ENCODE data around the gene RPS21.

Gene RPS21

DNA sequence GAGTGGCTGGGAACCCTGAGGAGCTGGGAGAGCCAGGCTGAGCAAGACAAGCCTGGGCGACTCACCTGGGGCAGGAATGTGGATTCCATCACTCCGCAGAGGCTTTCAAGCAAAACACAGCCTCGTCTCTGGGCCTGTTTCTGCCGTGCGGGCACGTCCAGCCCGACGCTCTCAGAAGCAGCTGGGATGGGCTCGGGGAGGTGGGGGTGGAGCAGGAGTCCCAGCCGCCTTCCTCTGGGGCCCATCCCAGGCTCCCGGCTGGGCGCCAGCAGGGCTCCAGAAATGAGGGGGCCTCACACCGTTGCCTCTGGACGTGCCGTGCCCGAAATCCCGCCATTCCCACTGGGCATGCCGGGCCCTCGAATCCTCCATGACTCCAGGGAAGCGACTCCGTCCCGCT is 8.7 kb upstream of the RPS21 start:
- no peak for DNase-seq (ENCODE audit: low read depth)

DNA sequence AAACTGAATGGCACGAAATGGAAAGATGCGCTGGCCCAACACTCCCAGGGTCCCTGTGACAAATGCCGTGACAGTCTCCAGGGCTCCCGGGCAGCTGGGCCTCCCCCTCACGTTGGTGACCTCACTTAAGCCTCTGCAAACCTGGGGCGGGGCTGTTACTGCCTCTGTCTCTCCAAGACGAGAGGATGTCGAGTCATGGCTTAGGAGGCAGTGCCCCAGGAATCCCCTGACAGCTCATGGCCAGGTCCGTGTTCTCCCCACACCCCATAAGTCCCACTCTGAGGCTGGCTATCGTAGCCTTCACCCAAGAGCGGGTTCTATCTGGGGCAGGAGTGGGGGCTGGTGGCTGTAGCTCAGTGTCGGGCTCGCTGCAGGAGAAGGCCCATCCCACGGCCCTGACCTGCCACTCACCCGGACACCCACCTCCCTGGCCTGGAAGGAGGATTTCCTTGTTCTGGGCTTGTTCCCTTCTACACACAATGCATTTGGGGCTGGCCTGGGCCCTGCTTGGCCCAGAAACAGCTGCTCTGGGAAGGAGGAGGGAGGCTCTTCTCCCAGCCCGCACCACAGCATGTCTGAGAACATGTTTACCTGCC is 5.6 kb upstream of the RPS21 start:
- peak; percentile 66 for DNase-seq (ENCODE audit: low read depth)

GRCh38 chr20:62381842-62382241 is 5.1 kb upstream of the RPS21 start:
- no peak for DNase-seq (ENCODE audit: low read depth)

GRCh38 chr20:62382306-62383198 is 4.4 kb upstream of the RPS21 start:
- peak; percentile 73 for DNase-seq (ENCODE audit: low read depth)

DNA sequence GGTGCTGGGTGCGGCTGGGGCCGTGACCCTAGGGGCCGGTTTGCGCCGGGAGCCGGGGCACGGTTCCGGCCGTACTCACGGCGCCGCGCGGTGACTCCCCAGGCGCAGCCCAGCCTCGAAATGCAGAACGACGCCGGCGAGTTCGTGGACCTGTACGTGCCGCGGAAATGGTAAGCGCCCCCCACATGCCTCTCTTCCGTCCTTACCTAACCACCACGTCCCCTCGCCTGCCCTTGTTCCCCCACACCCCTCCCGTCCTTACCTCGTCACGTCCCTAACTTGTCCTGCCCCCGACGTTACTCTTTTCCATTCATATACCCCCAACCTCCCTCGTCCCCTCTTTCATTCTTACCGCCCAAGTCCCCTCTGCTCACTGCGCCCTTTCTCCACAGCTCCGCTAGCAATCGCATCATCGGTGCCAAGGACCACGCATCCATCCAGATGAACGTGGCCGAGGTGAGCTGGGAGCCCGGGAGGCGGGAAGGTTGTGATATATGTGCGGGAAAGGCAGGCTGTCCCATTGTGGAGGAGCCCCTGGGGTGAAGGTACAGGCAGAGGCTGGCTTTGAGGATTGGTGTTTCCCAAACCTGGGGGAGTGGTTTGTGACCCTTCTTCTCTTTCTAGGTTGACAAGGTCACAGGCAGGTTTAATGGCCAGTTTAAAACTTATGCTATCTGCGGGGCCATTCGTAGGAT is 463 bp downstream of the RPS21 start:
- DNase-seq (ENCODE audit: low read depth) = no peak

DNA sequence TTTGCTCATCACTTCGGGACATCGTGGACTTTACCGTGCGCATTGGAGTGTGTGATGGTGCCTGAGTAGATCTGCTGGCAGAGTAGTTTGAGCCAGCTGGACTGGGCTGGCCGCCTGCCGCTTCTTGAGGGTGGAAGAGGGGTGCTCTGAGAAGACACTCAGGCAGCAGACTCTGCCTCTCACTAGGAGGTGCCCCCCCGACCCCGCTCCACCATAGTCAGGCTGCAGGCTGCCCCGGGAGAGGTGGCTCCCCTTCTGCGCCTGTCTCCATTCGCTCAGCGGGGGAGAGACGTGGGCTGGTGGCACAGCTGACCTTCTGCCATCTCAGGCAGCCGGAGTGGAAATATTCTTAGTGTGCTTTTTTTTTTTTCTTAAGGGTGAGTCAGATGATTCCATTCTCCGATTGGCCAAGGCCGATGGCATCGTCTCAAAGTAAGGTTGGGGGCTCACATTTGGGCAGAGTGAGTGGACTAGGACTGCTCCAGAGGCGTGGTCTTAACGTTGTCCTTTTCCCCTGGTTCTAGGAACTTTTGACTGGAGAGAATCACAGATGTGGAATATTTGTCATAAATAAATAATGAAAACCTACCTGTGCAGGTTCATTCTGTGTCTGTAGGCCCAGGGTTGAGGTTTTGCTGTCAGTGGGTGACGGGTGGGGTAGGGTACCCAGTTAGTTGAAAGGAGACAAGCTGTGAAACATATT is 1.2 kb downstream of the RPS21 start:
- no peak for DNase-seq (ENCODE audit: low read depth)

GRCh38 chr20:62388839-62389600 is 2.1 kb downstream of the RPS21 start:
- DNase-seq (ENCODE audit: low read depth) = no peak

GRCh38 chr20:62389601-62390087 is 2.7 kb downstream of the RPS21 start:
- no peak for DNase-seq (ENCODE audit: low read depth)

GRCh38 chr20:62390317-62391164 is 3.6 kb downstream of the RPS21 start:
- DNase-seq (ENCODE audit: low read depth) = no peak

DNA sequence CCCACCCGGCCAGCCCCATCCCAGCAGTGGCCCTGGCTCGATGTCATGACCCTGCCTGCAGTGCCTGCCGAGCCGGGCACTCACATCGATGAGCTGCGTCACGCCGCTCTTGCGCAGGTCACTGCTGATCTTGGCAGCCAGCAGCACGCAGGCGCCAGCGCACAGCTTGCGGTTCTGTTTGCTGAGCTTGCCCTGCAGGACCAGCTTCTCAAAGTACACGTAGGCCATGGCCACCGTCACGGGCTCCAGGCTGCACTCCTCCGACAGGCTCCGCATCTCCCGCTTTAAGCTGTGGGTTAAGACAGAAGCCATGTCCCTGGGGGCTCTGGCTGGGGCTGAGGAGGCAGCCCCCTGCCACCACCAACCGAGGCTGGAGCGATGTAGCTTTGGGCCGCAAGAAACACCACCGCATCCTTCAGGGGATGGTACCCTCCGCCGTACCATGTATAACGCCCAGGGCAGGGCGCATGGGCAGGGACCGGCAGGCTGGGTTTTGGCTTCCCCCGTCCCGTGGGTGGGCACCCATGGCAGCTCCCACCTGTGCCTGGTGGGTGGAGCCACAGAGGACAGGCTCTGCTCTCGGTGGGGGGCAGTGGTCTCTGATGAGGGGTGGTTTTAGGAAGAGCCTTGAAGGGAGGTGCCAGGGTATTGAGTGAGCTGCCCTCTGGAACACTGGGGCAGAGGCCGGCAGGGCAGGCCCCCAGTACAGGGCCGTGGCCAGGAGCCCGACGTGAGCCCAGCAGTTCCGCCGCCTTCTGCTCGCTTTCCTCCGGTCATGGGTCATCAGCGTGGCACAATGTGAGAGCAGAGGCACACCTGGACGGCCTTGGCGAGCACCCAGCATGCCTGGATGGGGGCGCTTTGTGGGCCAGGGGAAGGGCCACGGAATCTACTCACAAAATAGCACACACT is 4.5 kb downstream of the RPS21 start:
- no peak for DNase-seq (ENCODE audit: low read depth)

GRCh38 chr20:62392077-62392418 is 5.1 kb downstream of the RPS21 start:
- no peak for DNase-seq (ENCODE audit: low read depth)

GRCh38 chr20:62392621-62393334 is 5.9 kb downstream of the RPS21 start:
- DNase-seq (ENCODE audit: low read depth) = no peak

DNA sequence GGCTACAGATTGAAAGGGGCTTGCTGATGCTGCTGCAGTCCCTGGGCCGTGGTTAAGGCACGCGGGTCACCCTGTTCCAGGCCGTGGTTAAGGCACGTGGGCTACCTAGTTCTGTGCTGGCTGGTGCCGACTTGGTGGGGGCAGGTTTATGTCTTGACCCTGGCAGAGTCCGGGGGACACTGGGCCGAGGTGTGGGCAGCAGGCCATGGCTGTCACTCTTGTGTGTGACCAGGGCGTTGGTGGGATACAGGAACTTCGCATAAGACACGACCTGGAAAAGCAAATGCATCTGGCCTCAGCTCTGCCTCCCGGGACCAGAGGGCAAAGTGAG is 6.4 kb downstream of the RPS21 start:
- no peak for DNase-seq (ENCODE audit: low read depth)

DNA sequence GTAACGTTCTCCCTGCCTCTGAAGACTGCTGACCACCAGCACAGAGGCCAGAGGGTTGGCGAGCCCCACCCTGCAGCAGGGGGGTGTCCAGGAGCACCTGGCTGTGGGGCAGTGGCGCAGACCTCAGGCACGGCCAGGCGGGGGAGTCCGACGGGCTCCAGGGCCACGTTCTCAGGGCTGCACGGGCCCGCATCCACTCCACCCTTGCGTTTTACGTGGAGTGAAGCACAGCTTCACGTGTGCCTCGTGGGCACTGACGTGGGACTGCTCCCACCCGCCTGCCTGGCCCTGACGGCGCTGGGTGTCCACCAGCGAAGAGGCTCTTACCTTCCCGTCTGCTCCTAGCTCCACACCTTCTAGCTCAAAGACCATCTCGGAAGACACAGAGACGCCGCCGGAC is 6.9 kb downstream of the RPS21 start:
- DNase-seq (ENCODE audit: low read depth) = no peak

DNA sequence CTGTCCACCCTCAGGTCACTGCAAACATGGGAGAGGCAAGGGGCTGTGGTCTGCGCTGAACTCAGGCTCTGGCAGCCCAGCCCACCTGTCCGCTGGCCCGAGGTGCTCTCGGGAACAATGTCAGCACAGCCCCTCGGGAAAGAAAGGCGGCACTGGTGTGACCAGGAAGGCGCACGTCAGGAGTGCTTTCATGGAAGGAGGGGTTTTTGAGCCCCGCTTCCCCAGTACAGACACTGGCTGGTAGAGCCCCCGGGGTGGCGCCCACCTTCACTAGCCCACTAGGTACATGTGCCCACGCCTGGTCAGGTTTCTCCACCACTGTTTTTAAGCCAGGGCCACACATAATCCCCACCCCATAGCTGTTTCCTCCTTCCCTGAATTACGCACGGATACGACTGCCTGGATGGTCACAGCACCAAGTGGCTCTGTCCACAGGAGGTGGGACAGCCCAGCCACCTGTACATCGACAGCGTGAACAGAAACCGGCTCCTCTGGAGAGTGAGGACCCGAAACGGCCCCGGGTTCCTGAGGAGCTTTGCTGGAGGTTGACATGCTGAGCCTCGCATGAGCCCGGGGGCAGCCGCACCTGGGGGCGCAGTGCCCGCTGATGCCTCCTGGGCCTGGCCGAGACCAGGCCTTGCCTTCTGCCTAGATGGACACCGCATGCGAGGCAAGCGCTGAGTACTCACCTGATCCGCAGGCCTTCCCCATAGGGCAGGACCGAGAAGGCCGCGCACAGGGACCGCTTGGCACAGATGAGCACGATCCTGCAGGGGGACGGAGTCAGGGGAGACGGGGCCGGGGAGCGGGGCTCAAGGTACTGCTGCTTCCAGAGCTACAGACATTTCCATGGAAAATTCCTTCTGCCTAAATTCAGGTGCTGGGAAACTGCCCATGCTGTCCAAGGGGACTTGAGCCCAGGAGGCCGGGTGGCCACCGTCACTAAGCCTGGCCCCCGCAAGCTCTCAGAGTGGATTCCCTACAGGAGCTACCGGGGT is 7.6 kb downstream of the RPS21 start:
- no peak for DNase-seq (ENCODE audit: low read depth)

DNA sequence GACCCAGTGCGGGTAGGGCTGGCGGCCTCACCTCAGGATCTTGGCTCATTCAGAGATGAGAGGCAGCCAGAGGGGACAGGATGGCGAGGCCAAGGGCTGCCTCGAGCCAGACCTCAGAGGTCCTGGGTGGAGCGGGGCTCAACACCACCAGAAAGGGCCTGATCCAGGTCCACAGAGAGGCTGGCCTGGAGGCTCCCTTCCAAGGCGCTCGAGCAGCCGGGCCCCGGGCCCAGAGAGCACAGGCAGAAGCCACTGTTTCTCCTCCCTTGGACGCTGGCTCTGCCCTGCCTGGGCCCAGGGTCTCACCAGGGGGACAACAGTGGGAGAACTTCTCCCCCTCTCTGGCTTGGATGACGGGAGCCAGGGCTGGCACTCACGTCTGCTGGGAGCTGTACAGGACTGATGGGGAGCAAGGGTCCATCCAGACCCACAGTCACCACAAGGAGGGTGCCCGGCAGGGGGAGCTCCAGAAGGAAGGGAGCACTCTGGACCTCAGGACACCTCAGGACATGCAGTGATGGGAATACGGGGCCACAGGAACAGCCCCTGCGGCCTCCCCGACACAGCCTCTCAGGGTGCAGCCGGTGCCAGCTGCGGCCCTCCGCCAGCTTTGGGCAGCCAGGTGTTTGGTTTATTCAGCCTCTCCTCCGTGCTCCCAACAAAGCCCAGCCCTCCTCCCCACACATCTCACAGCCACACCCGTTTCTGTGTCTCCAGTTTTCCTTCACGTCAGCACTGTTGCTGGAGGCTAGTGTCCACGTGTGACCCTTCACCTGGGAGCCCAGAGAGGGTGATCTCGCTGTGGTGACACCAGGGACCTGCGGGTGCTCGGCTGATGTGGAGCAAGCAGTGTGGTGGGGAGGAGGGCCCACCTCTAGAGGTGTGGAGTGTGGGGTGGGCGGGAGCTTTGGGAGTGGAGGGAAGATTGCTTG is 8.7 kb downstream of the RPS21 start:
- DNase-seq (ENCODE audit: low read depth) = peak; percentile 11
